NB4 (cell line): Measurements from ENCODE around the gene RFPL1.

Experiments
- CTCF ChIP-seq: IDR thresholded peaks from one replicate; pipeline ENCODE4 v1.5.1; 2012; ENCODE audit warnings: low read depth, low read length
- MAX ChIP-seq: IDR thresholded peaks from 2 replicates; pipeline ENCODE4 v1.6.1; 2011; ENCODE audit warnings: low read depth, low read length
- MYC ChIP-seq: IDR thresholded peaks from 2 replicates; pipeline ENCODE4 v1.6.1; 2011; ENCODE audit warnings: low read depth, low read length
- POLR2A ChIP-seq: IDR thresholded peaks from 2 replicates; pipeline ENCODE4 v1.6.1; 2011; ENCODE audit warnings: mild to moderate bottlenecking; ENCODE audit not compliant: insufficient read length; ENCODE audit errors: extremely low read depth

GRCh38 chr22:29450222-29450621 is 11.8 kb downstream of the RFPL1 start:
- TF ChIP-seq POLR2A (no peak), CTCF (no peak), MYC (no peak), MAX (no peak)
